ENCODE results near the gene IRF1.

Gene IRF1

GRCh38 chr5:132474131-132474723 is 16.3 kb downstream of the IRF1 start:
- no peak for DNase-seq (ENCODE audit: low spot score)

GRCh38 chr5:132473668-132474067 is 16.9 kb downstream of the IRF1 start:
- no peak for DNase-seq (ENCODE audit: low spot score)

GRCh38 chr5:132473019-132473531 is 17.5 kb downstream of the IRF1 start:
- no peak for DNase-seq (ENCODE audit: low spot score)

GRCh38 chr5:132472431-132472830 is 18.1 kb downstream of the IRF1 start:
- DNase-seq (ENCODE audit: low spot score), result no peak

GRCh38 chr5:132471944-132472343 is 18.6 kb downstream of the IRF1 start:
- no peak for DNase-seq (ENCODE audit: low spot score)

GRCh38 chr5:132471151-132471907 is 19.2 kb downstream of the IRF1 start:
- DNase-seq (ENCODE audit: low spot score), result no peak

- no peak for DNase-seq (ENCODE audit: low spot score)
Observed at GRCh38 chr5:132470596-132470995, 20.0 kb downstream of the IRF1 start.

GRCh38 chr5:132470010-132470392 is 20.6 kb downstream of the IRF1 start:
- DNase-seq (ENCODE audit: low spot score), result no peak

- DNase-seq (ENCODE audit: low spot score), result no peak
Observed at GRCh38 chr5:132469380-132470009, 21.1 kb downstream of the IRF1 start.

- DNase-seq (ENCODE audit: low spot score), result no peak
Observed at GRCh38 chr5:132468656-132469379, 21.8 kb downstream of the IRF1 start.

- no peak for DNase-seq (ENCODE audit: low spot score)
Observed at GRCh38 chr5:132467287-132467984, 23.1 kb downstream of the IRF1 start.

GRCh38 chr5:132466433-132467286 is 23.9 kb downstream of the IRF1 start:
- DNase-seq (ENCODE audit: low spot score), result no peak

GRCh38 chr5:132465059-132465707 is 25.4 kb downstream of the IRF1 start:
- no peak for DNase-seq (ENCODE audit: low spot score)

GRCh38 chr5:132464156-132464939 is 26.2 kb downstream of the IRF1 start:
- DNase-seq (ENCODE audit: low spot score), result no peak

GRCh38 chr5:132463811-132464155 is 26.8 kb downstream of the IRF1 start:
- DNase-seq (ENCODE audit: low spot score), result no peak

- DNase-seq (ENCODE audit: low spot score), result no peak
Observed at GRCh38 chr5:132462856-132463745, 27.5 kb downstream of the IRF1 start.

GRCh38 chr5:132462333-132462732 is 28.2 kb downstream of the IRF1 start:
- DNase-seq (ENCODE audit: low spot score), result no peak

- no peak for DNase-seq (ENCODE audit: low spot score)
Observed at GRCh38 chr5:132461569-132462070, 29.0 kb downstream of the IRF1 start.

Data from globus pallidus (tissue), 1 donor.